GM04504 (cell line): ENCODE measurements around the gene EPN2.

Experiments used
- DNase-seq: peaks from one replicate; pipeline ENCODE4 v3.0.0-alpha.2; 2012; ENCODE audit warnings: low read depth

EPN2 gene

DNA sequence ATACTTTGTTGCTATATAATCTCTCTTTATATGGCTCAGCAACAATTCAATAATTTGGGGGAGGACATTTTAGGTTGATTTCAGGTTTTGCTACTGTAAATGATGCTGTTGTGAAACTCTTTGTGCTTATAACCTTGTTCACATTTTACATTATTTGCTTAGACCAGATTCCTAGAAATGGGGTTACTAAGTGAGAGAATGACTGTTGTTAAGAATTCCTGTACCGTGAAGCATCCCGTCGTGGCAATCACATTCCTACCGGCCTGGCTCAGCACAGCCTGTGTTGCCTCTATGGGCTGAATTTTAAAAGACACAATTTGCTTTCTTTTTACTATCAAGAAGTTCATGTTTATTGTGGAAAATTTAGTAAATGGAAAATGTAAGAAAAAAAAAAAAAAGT, 94.0 kb downstream of the EPN2 start:
- DNase-seq, result peak; percentile 71

DNA sequence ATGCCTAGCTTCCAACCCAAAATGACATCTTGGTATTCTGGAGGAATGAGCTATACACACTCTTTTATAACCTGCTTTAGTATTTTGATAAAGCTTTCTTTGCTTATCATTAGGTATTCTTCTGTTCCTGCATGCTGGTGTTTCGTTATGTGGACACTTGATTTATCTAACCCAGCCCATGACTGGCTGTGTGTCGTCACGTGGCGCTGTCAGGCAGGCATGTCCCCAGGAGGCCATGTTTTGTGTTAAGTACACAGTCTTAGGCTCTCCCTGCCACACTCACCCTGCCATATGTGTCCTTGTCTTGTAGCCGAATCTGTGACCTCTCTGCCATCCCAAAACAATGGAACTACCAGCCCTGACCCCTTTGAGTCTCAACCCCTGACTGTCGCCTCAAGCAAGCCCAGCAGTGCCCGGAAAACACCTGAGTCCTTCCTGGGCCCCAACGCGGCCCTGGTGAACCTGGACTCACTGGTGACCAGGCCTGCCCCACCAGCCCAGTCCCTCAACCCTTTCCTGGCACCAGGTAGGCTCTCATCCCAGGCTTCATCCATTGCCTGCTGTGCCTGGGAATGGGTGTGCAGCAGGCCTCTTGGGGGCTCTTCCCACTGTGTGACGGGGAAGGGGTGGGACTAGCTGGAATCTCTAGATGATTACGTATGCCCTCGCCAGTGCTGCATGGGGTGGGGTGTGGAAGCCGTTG, 94.5 kb downstream of the EPN2 start:
- DNase-seq, result no peak

DNA sequence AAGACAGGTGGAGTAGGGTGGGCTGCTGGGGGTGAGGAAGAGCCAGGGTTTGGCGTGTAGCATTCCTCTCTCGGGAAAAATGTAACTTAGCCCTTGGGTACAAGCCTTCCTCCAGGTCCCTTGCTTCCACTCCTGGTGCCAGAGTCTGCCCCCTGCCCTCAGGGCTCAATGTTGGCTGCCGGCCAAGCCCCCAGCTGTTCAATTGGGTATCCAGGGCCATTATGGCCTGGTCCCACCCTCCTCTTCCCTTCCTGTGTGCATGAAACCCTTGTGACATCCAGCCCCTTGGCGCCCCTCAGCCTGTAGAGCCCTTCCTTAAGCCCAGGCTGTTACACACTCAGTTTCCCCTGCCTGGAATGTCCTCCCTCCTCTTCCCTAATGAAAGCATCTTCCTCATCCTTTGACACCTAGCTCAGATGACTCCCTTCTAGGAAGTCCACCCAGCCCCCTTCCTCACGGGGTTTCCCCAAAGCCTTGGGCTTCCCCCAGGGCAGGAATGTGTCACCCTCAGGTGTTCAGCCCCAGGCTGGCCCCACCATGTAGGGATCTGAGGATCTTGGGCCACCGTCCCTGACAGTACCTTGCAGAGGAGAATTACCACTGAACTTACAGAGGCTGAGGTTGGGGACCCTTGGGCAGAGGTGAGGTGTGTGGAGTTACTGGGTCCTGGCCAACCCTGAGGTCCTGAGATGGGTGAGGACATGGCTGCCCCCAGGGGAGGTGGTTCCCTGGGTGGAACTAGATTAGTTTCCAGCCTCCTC, 95.4 kb downstream of the EPN2 start:
- no peak for DNase-seq

DNA sequence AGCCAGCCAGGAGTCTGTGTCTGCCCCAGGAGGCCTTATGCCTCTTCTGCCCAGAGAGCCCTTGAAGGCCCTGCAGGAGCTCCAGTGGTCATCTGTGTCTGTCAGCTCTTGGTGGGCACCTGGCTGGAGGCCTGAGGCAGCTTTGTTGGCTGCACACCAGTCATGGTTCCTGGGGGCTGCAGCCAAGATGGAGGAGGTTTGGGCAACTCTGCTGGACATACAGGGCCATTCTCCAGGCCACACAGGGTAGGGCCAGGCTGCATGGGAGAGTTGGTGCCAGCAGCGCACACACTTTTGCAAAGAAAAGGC, 95.9 kb downstream of the EPN2 start:
- DNase-seq, result no peak

DNA sequence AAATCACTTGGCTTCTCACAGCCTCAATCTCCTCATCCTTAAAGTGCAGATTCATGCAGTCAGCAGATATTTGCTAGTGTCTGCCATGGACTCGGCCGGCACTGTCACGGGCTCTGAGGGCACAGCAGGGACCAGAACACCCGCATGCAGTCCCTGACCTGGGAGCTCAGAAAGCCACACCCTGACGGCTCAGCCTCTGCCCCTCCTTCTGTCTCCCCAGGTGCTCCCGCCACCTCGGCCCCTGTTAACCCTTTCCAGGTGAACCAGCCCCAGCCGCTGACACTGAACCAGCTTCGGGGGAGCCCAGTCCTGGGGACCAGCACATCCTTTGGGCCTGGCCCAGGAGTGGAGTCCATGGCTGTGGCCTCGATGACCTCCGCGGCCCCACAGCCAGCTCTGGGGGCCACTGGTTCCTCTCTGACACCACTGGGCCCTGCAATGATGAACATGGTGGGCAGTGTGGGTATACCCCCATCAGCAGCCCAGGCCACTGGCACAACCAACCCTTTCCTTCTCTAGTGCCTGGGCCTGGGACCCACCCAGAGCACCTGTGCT, 96.6 kb downstream of the EPN2 start:
- no peak for DNase-seq

DNA sequence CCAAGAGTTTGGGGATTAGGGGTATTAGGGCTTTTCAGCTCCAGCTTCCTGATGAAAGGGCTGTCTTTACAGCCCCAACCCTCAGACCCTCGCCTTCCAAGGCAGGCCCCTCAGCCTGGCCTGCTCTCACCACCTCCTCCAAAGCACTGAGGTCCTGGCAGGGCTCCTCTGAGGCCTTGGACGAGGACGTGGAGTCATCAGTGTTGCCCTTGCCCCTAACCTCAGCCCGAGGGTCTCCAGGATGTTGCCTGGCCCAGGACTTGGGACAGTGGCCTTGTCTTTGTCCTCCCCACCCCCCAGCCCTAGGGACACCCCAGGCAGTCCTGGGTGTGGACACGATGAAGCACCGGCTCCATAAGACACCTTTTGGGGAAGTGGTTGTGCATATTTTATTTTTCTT, 97.2 kb downstream of the EPN2 start:
- no peak for DNase-seq

DNA sequence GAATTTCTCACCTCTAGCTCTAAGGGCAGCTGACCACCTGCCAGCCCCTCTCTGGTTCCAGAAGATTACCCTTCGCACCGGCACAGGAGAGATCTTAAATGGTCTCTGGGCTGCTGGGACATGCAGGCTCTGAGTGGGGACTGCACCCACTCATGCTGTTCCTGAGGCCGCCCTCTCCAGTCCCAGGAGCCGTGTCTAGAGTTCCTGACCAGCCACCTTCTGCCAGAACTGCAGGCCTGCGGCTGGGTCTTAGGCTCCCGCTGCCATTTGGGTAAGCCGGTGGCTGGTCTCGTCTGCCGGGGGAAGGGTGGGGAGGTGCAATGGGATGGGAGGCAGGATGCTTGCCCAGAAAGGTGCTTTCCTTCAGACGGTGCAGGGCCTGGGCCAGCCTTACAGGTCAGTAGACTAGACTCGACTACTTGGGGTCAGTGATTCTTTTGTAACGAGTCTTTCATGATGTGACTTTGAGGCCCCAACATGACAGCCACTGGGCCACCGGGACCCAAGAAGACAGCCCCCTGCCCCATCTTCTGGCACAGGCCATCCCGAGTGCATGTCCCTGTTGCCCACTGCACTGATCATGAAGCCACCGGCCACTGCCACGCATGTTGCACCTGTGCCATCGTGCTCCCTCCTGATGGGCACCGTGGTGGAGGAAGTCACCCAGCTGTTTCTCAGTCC, 98.9 kb downstream of the EPN2 start:
- no peak for DNase-seq

DNA sequence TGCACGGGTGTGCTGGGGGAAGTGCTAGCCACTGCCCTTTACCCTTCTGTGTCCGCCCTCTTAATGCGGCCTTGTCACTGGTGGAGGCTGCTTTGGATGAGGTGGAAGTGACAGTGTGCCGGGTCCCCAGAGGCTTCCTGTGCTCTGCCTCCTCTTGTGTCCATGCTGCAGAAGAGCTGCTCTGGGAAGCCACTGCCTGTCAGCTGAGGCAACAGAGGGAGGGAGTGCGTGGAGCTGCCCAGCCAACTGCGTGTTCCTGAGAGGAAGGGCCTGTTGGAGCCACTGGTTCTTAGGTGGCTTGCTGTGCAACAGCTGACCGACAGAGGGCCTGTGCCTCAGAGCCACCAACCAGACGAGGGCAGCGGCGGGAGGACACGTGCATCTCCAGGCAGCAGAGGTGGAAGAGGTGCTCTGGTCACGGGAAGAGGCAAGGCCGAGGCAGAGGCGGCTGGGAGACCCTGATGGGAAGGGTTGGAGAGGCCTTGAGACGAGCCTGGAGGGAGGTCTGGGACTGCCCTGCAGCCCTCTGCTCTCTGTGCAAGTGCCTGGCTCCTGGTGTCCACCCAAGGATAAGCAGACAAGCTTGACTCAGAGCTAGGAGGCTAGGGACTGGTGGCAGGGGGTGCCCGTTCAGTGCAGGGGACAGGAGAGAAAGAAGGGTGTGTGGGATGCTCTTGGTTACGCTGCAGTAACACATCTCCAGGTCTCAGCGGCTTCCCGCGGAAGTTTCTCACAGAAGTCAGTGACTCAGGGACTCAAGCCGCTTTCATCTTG, 100.0 kb downstream of the EPN2 start:
- no peak for DNase-seq

DNA sequence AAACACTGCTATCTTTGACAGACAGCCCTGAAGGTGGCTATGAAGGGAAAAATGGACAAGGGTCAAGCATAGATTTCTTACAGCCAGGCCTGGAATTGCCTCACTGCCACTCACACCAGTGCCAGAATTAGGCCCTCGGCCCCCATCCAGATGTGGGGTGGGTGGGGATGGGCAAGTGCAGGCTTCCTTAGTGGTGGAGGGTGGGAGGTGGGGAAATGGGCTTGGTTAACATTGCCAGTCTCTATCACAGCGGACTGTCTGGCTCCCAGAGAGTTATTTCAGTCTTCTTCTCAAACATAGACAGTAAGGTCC, 100.5 kb downstream of the EPN2 start:
- no peak for DNase-seq

DNA sequence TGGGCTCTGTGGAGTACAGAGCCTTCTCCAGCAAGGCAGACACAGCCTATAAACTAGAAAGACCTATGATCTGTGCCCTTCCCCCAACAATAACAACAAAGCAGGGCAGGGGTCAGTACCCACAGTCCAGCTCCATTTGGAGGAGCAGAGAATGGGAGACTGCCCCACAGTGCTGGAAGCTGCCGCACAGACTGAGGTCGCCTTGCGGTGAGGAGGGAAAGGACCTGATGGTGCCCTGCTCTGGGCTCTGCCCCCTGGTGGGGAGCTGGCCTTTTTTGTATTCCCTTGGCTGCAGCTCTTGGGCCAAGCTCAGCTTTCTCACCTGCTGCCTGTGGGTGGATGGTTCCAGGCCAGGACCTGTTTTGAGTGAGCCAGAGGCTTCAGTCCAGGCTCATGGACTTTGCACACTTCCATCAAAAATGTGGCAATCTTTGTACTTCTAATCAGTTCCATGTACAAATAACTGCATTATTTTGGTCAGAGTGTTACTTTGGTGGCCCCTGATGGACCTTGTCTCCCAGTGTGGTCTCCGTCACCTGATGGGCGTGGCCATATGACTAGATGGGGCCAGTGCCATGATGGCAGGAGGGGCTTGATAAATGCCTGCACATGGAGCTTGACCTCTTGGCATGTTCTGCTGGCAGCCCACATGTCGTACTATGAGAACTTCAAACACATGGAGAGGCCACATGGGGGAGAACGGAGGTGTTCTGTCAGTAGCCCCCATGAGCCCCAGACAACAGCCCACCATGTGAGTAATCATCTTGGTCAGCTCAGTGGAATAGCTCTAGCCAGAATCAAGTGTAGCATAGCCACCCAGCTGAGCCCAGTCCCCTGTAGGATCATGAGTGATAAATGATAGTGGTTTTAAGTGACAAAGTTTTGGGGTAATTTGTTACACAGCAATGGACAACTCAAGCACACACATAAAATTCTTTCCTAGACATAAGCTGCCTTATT, 101.1 kb downstream of the EPN2 start:
- no peak for DNase-seq

DNA sequence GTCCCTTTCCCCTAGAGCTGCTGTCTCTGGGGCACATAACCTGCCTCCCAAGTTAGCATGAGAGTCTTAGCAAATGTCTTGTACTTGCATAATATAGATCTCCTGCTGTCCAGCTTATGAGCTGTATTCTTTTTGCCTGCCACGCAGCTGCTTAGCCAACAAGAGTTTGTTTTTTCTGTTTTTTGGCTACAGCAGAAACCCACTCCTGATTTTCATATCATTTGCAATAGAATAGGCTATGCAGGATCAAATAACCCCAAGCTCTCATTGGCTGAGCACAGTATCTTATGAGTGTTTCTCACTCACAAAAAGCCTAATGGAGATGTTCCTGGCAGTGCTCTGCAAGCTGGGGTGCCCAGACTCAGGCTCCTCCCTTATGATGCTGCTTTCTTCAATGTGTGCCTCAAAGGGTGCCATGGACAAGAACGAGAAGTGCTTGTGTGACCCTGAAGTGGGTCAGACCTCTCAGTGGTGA, 102.2 kb downstream of the EPN2 start:
- DNase-seq, result no peak

DNA sequence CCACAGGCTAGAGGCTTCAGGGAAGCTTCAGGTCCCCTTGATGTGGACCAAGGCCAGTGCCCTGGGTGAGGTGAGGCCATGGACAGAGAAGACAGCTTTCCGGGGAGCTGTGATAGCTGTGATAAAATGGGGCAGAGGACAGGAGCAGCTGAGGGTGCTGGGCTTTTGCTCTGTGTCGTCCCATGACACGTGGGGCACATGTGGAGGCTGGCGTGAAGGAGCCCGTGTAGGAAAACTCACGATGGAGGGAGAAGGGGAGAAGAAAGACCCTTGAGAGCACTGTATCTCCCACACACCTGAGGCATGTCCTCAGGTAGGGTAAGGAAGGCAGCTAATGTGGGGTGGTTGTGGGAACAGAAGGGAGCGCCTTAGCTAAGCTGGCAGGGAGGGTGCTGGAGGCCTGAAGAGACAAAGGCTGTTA, 104.1 kb downstream of the EPN2 start:
- DNase-seq, result no peak

DNA sequence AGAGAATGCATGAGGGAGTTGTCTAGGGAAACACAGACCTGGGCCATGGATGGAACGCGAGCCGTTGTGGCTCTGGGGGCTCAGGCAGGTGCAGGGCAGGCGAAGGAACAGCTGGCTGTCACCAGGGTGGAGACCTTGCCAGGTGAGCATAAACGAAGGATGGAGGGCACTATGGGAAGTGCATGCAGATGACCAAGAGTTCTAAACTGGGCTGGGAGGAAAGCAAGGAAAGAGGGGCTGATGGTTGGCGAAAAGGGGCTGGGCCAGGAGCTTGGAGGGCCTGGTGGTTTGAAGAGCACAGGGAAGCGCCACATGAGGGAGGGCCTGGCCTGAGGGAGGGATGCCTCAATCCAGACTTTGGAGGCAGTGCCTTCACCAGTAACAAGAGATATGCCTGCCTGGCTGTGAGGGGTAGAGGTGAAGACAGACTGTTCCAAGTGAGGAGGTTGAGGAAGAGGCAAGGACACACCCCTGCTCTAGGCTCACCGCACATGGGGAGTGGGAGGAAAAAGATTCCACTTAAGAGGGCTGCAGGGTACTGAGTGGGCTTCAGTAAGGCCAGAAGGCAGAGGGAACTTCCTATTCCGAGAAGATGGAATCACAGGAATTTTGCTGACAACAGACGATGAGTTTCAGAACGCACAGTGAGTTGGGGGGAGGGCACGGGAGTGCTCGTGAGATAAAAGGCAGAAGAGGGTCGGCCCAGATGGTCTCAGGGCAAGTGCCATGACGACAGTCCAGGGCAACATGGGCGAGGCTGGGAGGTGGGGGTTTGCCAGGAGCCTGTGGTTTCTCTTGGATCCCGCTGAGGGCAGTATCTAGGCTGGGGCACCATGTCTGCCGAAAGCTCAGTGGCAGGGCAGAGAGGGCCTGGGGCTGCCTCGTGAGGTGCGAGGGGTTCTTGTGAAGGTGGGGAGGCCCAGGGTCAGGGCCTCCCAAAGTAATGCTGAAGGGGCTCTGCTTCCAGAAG, 104.8 kb downstream of the EPN2 start:
- no peak for DNase-seq

DNA sequence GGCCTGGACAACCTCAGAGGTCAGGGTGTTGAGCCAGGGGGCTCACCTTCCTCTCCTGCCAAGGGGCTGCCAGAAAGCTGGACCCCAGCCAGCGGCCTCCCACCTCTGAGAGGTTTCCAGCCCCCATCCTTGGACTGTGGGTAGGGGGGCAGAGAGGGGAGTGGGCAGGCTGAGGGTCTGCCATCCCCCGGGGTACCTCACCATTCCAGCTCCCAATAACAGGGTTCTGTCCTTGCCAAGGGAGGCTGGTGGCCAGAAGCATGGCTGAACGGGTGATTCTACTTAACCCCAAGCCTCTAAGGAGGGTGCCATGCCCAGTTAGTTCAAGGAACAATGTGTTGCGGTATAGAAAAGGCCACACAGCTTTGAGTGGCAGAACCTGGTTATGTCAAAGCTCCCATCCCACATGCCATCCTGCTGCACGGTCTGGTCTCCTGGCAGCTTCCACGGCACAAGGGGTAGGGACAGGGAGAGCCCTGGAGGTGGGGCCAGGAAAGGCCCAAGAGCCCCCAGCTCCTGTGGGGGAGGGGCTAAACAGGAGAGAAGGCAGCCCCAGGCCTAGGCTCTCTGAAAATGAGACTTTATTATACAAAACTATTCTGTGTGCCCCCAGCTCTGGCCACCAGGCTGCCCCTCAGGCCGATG, 105.6 kb downstream of the EPN2 start:
- no peak for DNase-seq

DNA sequence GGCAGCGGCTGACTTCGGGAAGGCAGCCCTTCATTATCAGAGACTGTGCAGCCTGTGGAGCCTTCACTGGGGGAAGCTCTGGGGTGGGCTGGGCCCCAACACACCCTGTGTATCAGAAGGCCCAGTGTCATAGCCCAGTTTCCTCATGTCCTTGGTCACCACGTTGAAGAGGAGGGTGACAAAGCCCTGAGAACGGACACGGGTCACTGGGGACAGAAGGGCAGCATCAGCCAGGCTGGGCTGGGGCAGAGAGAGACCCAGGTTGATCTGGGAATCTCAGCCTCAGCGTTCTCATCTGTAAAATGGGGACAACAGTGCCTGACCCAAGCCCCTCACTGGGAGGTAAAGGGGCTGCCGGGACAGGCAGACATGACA, 106.1 kb downstream of the EPN2 start:
- DNase-seq, result no peak

DNA sequence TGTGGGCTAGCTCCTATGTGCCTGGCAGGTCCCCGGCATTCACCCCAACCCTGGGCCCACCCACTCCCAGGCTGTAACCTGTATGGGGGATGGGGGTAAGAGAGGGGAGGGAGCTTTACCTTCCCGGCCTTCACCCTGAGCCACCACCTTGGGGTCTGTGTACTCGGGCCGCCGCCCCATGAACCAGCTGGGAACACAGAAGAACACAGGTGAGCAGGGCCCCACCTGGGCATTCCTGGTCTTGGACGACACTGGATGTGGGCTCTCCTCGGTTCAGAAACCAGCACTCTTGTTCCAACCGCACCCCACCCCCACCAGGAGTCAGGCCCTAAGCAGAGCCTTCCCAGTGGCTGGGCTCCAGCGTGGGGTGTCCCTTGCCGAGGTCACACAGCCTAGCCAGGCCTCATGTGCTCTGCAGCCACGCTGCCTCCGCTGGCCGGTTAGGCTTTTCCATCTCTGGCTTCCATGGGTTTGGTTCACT, 106.5 kb downstream of the EPN2 start:
- DNase-seq, result no peak

DNA sequence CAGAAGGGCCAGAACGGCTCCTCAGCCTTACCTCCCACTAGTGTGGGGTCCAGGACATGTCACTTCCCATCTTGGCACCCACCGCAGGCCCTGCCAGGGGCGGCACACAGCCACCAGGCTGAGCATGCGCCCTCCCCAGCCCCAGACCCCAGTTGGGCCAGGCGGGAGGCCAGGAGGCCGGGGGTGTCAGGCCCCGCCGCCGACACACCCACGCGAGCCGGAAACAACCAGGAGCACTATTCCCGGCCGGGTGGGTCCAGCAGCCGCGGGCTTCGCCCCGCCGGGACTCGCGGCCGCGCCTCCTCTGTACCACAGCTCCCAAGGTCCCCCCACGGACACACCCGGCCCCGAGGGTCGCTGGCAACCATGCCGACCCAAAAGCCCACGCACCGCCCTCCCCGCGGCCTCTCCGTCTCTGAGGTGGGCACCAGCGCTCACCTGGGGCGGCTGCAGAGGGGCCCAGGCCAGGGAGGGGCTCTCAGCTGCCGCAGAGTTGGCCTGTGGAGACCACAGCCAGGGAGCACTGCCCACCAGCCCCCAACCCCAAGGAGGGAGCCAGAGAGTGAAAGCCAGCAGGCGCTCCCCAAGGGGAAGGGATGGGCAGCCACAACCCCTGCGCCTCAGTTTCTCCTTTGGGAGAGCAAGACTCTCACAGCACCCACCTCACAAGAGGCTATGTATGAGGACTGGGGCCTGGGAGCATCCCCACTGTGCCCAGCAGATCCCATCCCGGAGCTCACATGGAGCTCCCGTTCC, 107.3 kb downstream of the EPN2 start:
- DNase-seq, result no peak

DNA sequence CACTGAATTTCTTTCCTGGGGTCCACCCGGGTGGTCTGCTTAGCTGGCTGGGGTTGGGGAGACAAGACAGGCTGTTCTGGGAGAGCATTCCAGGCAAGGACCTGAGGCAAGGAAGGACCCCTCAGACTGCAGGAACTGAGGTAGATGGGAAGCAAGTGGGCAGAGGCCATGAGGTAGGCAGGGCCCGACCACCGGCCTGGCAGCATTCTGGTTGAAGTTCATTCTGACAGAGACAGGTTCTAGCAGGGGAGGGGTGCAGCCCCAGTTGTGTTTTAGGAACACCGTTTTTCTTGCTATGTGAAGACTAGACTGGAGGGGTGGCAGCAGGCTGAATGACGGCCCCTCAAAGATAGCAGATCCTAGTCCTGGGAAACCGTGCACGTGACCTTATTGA, 107.9 kb downstream of the EPN2 start:
- no peak for DNase-seq
